Measurements from ENCODE around the gene AQP7.

DNA sequence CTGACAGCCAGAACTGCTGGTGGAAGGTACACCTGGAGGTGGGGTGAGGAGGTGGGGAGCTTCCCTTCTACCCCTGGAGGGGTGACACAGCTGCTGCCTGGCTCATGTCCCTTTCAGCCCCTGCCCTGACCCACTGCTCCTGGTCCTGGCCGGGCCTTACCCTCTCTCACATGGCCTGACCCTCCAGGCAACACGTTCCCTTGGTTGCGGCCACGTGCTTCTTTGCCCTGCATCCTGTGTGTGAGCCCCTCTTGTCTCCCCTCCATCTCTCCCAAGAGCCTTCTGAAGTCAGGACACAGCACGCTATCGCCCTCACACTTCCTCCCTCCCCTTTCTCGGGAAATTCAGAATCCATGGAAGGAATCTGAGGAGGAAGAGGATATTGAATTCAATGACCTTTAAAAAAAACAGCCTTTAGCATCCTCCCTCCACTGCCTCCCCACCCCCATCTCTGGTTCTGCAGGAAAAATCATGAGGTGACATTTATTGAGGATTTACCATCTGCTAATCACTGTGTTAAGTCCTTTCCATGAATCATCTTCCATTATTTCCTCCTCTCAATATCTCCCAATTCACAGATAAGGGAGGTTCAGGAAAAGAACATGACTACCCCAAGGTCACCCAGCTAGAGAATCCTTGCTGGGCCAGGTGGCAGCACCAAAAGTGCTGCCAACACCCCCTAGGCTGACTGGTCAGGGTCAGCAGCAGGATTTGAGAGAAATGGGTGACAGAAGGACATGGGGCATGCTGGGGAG lies 36.7 kb upstream of the AQP7 start:
- TF ChIP-seq, protein P1, sequence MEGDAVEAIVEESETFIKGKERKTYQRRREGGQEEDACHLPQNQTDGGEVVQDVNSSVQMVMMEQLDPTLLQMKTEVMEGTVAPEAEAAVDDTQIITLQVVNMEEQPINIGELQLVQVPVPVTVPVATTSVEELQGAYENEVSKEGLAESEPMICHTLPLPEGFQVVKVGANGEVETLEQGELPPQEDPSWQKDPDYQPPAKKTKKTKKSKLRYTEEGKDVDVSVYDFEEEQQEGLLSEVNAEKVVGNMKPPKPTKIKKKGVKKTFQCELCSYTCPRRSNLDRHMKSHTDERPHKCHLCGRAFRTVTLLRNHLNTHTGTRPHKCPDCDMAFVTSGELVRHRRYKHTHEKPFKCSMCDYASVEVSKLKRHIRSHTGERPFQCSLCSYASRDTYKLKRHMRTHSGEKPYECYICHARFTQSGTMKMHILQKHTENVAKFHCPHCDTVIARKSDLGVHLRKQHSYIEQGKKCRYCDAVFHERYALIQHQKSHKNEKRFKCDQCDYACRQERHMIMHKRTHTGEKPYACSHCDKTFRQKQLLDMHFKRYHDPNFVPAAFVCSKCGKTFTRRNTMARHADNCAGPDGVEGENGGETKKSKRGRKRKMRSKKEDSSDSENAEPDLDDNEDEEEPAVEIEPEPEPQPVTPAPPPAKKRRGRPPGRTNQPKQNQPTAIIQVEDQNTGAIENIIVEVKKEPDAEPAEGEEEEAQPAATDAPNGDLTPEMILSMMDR (IDR thresholded peaks at IDR 0.05), result no peak
- TF ChIP-seq POLR2A (IDR thresholded peaks at IDR 0.05), result no peak

Data from heart left ventricle (tissue), 13 donors.